Skeletal muscle satellite cell (primary cell): ENCODE data around the gene TRIP10.

ENCODE experiments used
- H3K27me3 ChIP-seq: 2 replicates; pipeline ENCODE4 v1.7.0; 2013; ENCODE audit warnings: low read length; ENCODE audit not compliant: control insufficient read depth, insufficient read depth
- H3K36me3 ChIP-seq: 2 replicates; pipeline ENCODE4 v1.7.0; 2013; ENCODE audit warnings: mild to moderate bottlenecking, control low read depth, low read length; ENCODE audit not compliant: insufficient read depth
- H3K4me1 ChIP-seq: 2 replicates; pipeline ENCODE4 v1.7.0; 2013; ENCODE audit warnings: low read length; ENCODE audit not compliant: control insufficient read depth, insufficient read depth
- H3K4me2 ChIP-seq: 2 replicates; pipeline ENCODE4 v1.7.0; 2013; ENCODE audit warnings: mild to moderate bottlenecking, low read length
- H3K4me3 ChIP-seq: 2 replicates; pipeline ENCODE4 v1.7.0; 2013; ENCODE audit warnings: low read length
- H3K9ac ChIP-seq: 2 replicates; pipeline ENCODE4 v1.7.0; 2013; ENCODE audit warnings: mild to moderate bottlenecking, low read depth, low read length, moderate library complexity
- H3K9me3 ChIP-seq: replicated peaks from 2 replicates; pipeline ENCODE4 v1.7.0; 2013; ENCODE audit warnings: mild to moderate bottlenecking, control low read depth, low read length

TRIP10 gene

GRCh38 chr19:6712692-6713670 is 26.5 kb upstream of the TRIP10 start:
- Histone ChIP-seq H3K9me3 (no peaks in the 10 kb centered on the region), H3K9ac (no peak overlapping the region), H3K4me1 (no peaks in the 10 kb centered on the region), H3K27me3 (no peaks in the 10 kb centered on the region), H3K36me3 (no peaks in the 10 kb centered on the region), H3K4me2 (no peak overlapping the region), H3K4me3 (no peak overlapping the region)

- H3K4me3 ChIP-seq, result no peak overlapping the region
- H3K27me3 ChIP-seq, result no peaks in the 10 kb centered on the region
- no peak overlapping the region for H3K9ac ChIP-seq
- no peaks in the 10 kb centered on the region for H3K36me3 ChIP-seq
- no peak overlapping the region for H3K4me2 ChIP-seq
- H3K4me1 ChIP-seq, result no peaks in the 10 kb centered on the region
- H3K9me3 ChIP-seq, result no peaks in the 10 kb centered on the region
These were observed 25.4 kb upstream of the TRIP10 start for GRCh38 chr19:6713773-6714692.

- Histone ChIP-seq H3K9ac (no peak overlapping the region), H3K4me3 (no peak overlapping the region), H3K36me3 (no peaks in the 10 kb centered on the region), H3K4me2 (no peak overlapping the region), H3K4me1 (no peaks in the 10 kb centered on the region), H3K9me3 (no peaks in the 10 kb centered on the region), H3K27me3 (peaks cover 3% of the 10 kb centered on the region)
These were observed 24.5 kb upstream of the TRIP10 start for GRCh38 chr19:6714749-6715555.

GRCh38 chr19:6716610-6716970 is 22.9 kb upstream of the TRIP10 start:
- H3K9ac ChIP-seq, result no peak overlapping the region
- H3K9me3 ChIP-seq, result no peaks in the 10 kb centered on the region
- H3K4me2 ChIP-seq, result no peak overlapping the region
- peaks cover 9% of the 10 kb centered on the region for H3K27me3 ChIP-seq
- H3K4me1 ChIP-seq, result no peaks in the 10 kb centered on the region
- no peak overlapping the region for H3K4me3 ChIP-seq
- H3K36me3 ChIP-seq, result no peaks in the 10 kb centered on the region

- Histone ChIP-seq H3K27me3 (peaks cover 9% of the 10 kb centered on the region), H3K4me3 (no peak overlapping the region), H3K9ac (no peak overlapping the region), H3K4me1 (no peaks in the 10 kb centered on the region), H3K36me3 (no peaks in the 10 kb centered on the region), H3K4me2 (no peak overlapping the region), H3K9me3 (no peaks in the 10 kb centered on the region)
These were observed 22.4 kb upstream of the TRIP10 start for GRCh38 chr19:6717036-6717435.

GRCh38 chr19:6717441-6717971 is 22.0 kb upstream of the TRIP10 start:
- H3K27me3 ChIP-seq, result peaks cover 14% of the 10 kb centered on the region
- no peaks in the 10 kb centered on the region for H3K36me3 ChIP-seq
- H3K9ac ChIP-seq, result no peak overlapping the region
- no peaks in the 10 kb centered on the region for H3K4me1 ChIP-seq
- no peak overlapping the region for H3K4me3 ChIP-seq
- no peak overlapping the region for H3K4me2 ChIP-seq
- no peaks in the 10 kb centered on the region for H3K9me3 ChIP-seq

- Histone ChIP-seq H3K36me3 (no peaks in the 10 kb centered on the region), H3K9me3 (no peaks in the 10 kb centered on the region), H3K4me3 (no peak overlapping the region), H3K27me3 (peaks cover 15% of the 10 kb centered on the region), H3K4me2 (no peak overlapping the region), H3K9ac (no peak overlapping the region), H3K4me1 (peaks cover 3% of the 10 kb centered on the region)
These were observed 21.3 kb upstream of the TRIP10 start for GRCh38 chr19:6718111-6718740.

- H3K27me3 ChIP-seq, result peaks cover 18% of the 10 kb centered on the region
- H3K9ac ChIP-seq, result no peak overlapping the region
- H3K9me3 ChIP-seq, result no peaks in the 10 kb centered on the region
- no peak overlapping the region for H3K4me3 ChIP-seq
- H3K4me1 ChIP-seq, result peaks cover 4% of the 10 kb centered on the region
- H3K4me2 ChIP-seq, result no peak overlapping the region
- no peaks in the 10 kb centered on the region for H3K36me3 ChIP-seq
These were observed 20.5 kb upstream of the TRIP10 start for GRCh38 chr19:6718741-6719539.

- Histone ChIP-seq H3K4me3 (no peak overlapping the region), H3K4me1 (peaks cover 4% of the 10 kb centered on the region), H3K4me2 (no peak overlapping the region), H3K27me3 (peaks cover 18% of the 10 kb centered on the region), H3K9me3 (no peaks in the 10 kb centered on the region), H3K9ac (no peak overlapping the region), H3K36me3 (no peaks in the 10 kb centered on the region)
These were observed 20.0 kb upstream of the TRIP10 start for GRCh38 chr19:6719540-6719861.

GRCh38 chr19:6719992-6720368 is 19.5 kb upstream of the TRIP10 start:
- Histone ChIP-seq H3K9ac (no peak overlapping the region), H3K4me3 (no peak overlapping the region)

More at GRCh38 chr19:6719992-6720368, 19.5 kb upstream of the TRIP10 start:
- H3K27me3 ChIP-seq, result peaks cover 18% of the 10 kb centered on the region
- H3K36me3 ChIP-seq, result no peaks in the 10 kb centered on the region
- no peak overlapping the region for H3K4me2 ChIP-seq
- H3K9me3 ChIP-seq, result no peaks in the 10 kb centered on the region
- peaks cover 4% of the 10 kb centered on the region for H3K4me1 ChIP-seq
